ENCODE measurements around the gene HIRA.

Gene HIRA

GRCh38 chr22:19401483-19401882 lies 30.1 kb downstream of the HIRA start:
- Mint-ChIP-seq H3K36me3 (peaks cover 49 to 63% of the 10 kb centered on the region in 2 donors), H3K27me3 (no peaks in the 10 kb centered on the region), H3K9me3 (no peaks in the 10 kb centered on the region), H3K4me1 (peaks cover 8 to 19% of the 10 kb centered on the region in 2 donors), H3K27ac (no peak overlapping the region), H3K4me3 (no peak overlapping the region)
- DNase-seq (no peak), ATAC-seq (replicated peaks) (no peak)

DNA sequence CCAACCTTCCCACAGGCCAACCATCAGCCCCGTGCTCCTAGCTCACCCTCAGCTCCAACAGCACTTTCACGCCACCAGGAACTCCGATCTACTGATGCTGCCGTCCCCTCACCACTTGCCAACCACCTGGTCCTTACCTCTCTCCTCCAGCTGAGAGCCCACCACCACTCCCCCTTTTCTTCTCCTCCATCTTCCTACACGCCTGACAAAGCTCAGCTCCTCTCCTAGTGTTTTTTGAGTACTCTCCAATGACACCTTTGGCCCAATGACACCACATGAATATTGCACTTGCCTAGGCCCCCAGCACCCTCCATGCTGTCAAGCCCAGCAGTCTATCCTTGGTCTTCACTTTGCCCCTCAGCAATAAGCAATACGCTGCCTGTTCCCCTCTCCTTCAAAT lies 30.7 kb downstream of the HIRA start:
- H3K4me3 Mint-ChIP-seq: no peak overlapping the region
- no peaks in the 10 kb centered on the region for H3K9me3 Mint-ChIP-seq
- peaks cover 48 to 58% of the 10 kb centered on the region in 2 donors for H3K36me3 Mint-ChIP-seq
- ATAC-seq (replicated peaks): no peak
- peaks cover 8 to 19% of the 10 kb centered on the region in 2 donors for H3K4me1 Mint-ChIP-seq
- no peaks in the 10 kb centered on the region for H3K27me3 Mint-ChIP-seq
- DNase-seq: no peak
- no peak overlapping the region for H3K27ac Mint-ChIP-seq

DNA sequence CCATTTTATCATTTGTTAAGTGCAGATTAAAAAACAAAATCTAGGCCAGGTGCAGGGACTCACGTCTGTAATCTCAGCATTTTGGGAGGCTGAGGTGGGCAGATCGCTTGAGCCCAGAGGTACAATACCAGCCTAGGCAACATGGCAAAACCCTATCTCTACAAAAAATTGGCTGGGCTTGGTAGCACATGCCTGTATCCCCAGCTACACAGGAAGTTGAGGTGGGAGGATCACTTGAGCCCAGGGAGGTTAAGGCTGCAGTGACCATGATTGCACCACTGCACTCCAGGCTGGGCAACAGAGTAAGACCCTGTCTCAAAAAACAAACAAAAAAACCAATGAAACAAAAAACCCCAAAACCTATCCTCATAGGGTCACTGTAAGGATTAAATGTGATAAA lies 32.9 kb downstream of the HIRA start:
- no peaks in the 10 kb centered on the region for H3K9me3 Mint-ChIP-seq
- peaks cover 34 to 52% of the 10 kb centered on the region in 2 donors for H3K36me3 Mint-ChIP-seq

GRCh38 chr22:19398206-19398605 lies 33.3 kb downstream of the HIRA start:
- DNase-seq (no peak), ATAC-seq (replicated peaks) (no peak)
- Mint-ChIP-seq H3K27me3 (no peaks in the 10 kb centered on the region), H3K27ac (no peak overlapping the region), H3K36me3 (peaks cover 34 to 56% of the 10 kb centered on the region in 2 donors), H3K9me3 (no peaks in the 10 kb centered on the region), H3K4me3 (no peak overlapping the region), H3K4me1 (peaks cover 0 to 2% of the 10 kb centered on the region in 2 donors)

More for the DNA sequence above, 32.9 kb downstream of the HIRA start:
- Mint-ChIP-seq H3K27ac (no peak overlapping the region), H3K4me3 (no peak overlapping the region), H3K27me3 (no peaks in the 10 kb centered on the region), H3K4me1 (peaks cover 0 to 2% of the 10 kb centered on the region in 2 donors)
- DNase-seq (no peak), ATAC-seq (replicated peaks) (no peak)

DNA sequence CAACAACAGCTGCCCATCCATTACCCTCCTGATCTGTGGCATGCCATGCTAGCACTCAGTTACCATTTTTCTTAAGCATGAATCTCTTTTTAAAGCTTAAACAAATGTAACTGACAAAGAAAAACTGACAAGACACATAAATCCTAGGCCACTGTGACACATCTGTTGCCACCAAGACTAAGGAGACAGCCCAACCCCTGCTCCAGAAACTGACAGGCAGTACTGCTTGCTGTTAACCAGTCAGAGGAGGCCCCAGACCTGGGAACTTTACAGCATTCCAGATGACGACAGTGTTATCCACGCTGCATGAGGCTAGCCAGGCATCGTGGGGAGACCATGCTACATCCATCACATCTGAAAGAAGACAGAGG lies 33.8 kb downstream of the HIRA start:
- H3K36me3 Mint-ChIP-seq: peaks cover 37 to 58% of the 10 kb centered on the region in 2 donors
- no peak for ATAC-seq (replicated peaks)
- no peak overlapping the region for H3K4me3 Mint-ChIP-seq
- no peaks in the 10 kb centered on the region for H3K9me3 Mint-ChIP-seq
- no peak for DNase-seq
- no peaks in the 10 kb centered on the region for H3K27me3 Mint-ChIP-seq
- peaks cover 0 to 2% of the 10 kb centered on the region in 2 donors for H3K4me1 Mint-ChIP-seq
- no peak overlapping the region for H3K27ac Mint-ChIP-seq

DNA sequence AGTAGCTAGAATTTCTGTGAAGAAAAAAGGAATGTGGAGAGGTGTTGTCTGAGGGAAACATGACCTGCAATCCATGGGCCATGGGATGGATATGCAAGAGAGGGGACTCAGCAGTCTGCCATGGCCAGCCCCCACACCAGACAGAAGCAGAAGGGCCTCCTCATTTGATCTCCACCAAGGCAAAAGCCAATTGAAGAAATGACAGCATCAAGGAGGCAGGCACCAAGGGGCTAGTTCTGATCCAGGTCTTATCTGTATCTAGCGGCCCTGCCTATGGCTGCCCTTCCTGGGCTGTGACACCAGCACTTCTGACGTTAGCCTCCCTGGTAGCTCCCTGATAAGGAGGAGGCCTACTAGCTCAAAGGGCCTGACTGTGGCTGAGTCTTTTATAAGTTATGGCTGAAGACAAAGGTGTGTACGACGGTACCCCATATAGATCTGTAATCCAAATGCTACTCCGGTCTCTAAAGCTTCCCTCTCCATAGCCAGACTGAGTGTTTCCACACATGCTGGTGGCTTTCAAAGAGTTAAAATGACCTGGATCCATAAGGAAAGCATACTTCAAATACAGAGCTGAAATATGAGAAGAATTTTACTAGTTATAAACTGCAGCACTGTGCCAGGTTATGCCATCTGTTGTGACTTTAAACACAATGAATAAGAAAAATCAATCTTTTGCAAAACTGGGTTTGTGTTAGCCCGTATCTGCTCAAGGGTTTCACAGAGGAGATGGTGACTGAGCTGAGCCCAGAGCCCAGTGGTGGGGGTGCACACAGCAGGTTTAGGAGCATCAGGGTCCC lies 34.4 kb downstream of the HIRA start:
- Mint-ChIP-seq H3K9me3 (no peaks in the 10 kb centered on the region), H3K36me3 (peaks cover 39 to 60% of the 10 kb centered on the region in 2 donors), H3K27ac (no peak overlapping the region), H3K4me3 (no peak overlapping the region), H3K27me3 (no peaks in the 10 kb centered on the region), H3K4me1 (peaks cover 0 to 2% of the 10 kb centered on the region in 2 donors)
- DNase-seq: no peak
- no peak for ATAC-seq (replicated peaks)

GRCh38 chr22:19396561-19396933 lies 35.0 kb downstream of the HIRA start:
- no peaks in the 10 kb centered on the region for H3K9me3 Mint-ChIP-seq
- peaks cover 0 to 2% of the 10 kb centered on the region in 2 donors for H3K4me1 Mint-ChIP-seq
- no peak overlapping the region for H3K4me3 Mint-ChIP-seq
- H3K27me3 Mint-ChIP-seq: no peaks in the 10 kb centered on the region
- DNase-seq (no peak), ATAC-seq (replicated peaks) (no peak)
- H3K36me3 Mint-ChIP-seq: peaks cover 36 to 57% of the 10 kb centered on the region in 2 donors
- no peak overlapping the region for H3K27ac Mint-ChIP-seq

DNA sequence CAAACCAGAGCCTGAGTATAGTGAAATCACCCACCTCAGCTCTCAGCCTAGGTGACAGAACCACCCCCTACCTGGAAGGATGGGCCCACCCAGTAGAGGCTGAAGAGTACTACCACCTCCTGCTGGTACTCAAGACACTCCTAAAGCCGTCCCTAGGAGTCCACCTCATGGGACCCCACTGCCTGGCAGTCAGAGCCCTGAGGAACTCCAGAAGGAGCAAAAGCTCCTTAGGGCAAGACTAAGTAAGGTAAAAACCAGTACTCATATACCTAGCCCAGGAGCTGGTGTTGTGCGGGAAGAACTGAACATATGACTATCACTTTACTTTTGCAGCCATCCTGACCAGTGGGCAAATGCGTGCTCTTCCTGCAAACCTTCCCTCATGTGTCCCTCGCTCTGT lies 36.3 kb downstream of the HIRA start:
- H3K27me3 Mint-ChIP-seq: no peaks in the 10 kb centered on the region
- no peak for ATAC-seq (replicated peaks)

DNA sequence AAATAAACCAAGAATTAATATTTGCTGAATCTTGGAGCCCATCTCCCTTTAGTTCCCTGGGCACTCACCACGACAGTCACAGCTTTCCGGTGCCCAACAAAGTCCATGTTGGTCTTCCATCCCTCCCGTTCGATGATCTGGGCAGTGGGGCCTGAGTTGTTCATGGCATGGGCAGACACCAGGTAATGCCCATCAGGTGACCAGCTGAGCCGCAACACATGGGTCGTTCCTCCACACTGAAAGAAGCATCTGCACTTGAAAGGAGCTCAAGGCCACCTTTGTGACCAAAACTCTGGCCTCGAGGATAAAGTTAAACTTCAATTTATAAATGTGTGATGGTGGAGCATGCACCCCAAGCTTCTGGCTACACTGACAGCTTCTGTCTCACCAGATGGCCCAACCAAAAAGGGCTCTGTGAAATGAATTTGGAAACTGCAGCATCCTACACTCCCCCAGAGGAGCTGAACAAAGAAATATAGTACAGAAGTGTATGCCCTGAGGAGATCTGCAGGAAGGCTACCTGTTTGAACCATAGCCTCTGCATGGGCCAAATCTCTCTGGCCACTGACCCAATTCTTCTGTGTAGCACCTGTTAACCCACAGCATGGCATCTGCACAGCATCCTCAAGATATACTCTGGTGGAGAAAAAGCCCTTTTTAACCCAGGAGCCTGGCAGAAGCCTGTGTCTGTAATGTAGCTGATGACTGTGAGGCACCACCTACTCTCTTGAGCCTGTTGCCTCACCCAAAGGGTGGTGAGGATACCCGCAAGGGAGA lies 37.1 kb downstream of the HIRA start:
- no peak overlapping the region for H3K27ac Mint-ChIP-seq
- H3K36me3 Mint-ChIP-seq: peaks cover 33 to 47% of the 10 kb centered on the region in 2 donors
- ATAC-seq (replicated peaks): no peak
- no peaks in the 10 kb centered on the region for H3K27me3 Mint-ChIP-seq
- H3K4me3 Mint-ChIP-seq: no peak overlapping the region
- H3K9me3 Mint-ChIP-seq: no peaks in the 10 kb centered on the region
- peaks cover 0 to 2% of the 10 kb centered on the region in 2 donors for H3K4me1 Mint-ChIP-seq
- DNase-seq: no peak

More for the DNA sequence above, 36.3 kb downstream of the HIRA start:
- Mint-ChIP-seq H3K4me1 (peaks cover 0 to 2% of the 10 kb centered on the region in 2 donors), H3K27ac (no peak overlapping the region), H3K36me3 (peaks cover 32 to 49% of the 10 kb centered on the region in 2 donors), H3K9me3 (no peaks in the 10 kb centered on the region), H3K4me3 (no peak overlapping the region)
- DNase-seq: no peak

DNA sequence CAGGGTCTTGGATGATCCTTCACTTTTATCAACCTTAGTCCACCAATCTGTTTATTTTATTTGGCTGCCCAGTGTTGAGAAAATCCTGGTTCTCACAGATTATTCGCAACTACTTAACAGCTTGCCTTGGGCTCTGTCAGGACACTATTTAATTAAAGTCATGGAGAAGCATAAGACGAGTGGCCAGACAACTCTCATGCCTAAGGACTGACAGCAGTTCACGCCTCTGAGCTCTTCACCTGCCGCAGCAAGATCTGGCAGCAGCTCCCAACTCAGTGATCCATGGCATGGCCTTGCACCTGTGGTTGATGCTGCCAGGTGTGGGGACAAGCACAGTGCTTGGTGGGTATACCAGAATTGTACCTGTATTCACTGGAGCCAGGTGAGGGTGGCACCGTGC lies 37.8 kb downstream of the HIRA start:
- Mint-ChIP-seq H3K9me3 (no peaks in the 10 kb centered on the region), H3K27me3 (no peaks in the 10 kb centered on the region), H3K4me1 (peaks cover 0 to 2% of the 10 kb centered on the region in 2 donors), H3K27ac (no peak overlapping the region), H3K4me3 (no peak overlapping the region), H3K36me3 (peaks cover 30 to 46% of the 10 kb centered on the region in 2 donors)
- DNase-seq: no peak
- ATAC-seq (replicated peaks): no peak

GRCh38 chr22:19387575-19387974 lies 44.0 kb downstream of the HIRA start:
- Mint-ChIP-seq H3K9me3 (no peaks in the 10 kb centered on the region), H3K27ac (no peak overlapping the region), H3K27me3 (no peaks in the 10 kb centered on the region), H3K36me3 (peaks cover 36 to 49% of the 10 kb centered on the region in 2 donors), H3K4me3 (no peak overlapping the region), H3K4me1 (no peaks in the 10 kb centered on the region)
- no peak for DNase-seq
- no peak for ATAC-seq (replicated peaks)

GRCh38 chr22:19387038-19387437 lies 44.5 kb downstream of the HIRA start:
- ATAC-seq (replicated peaks) (no peak), DNase-seq (no peak)
- Mint-ChIP-seq H3K36me3 (peaks cover 39 to 54% of the 10 kb centered on the region in 2 donors), H3K9me3 (no peaks in the 10 kb centered on the region), H3K4me3 (no peak overlapping the region), H3K4me1 (no peaks in the 10 kb centered on the region), H3K27me3 (no peaks in the 10 kb centered on the region), H3K27ac (no peak overlapping the region)

GRCh38 chr22:19386248-19386647 lies 45.3 kb downstream of the HIRA start:
- H3K4me3 Mint-ChIP-seq: no peak overlapping the region
- H3K36me3 Mint-ChIP-seq: peaks cover 42 to 58% of the 10 kb centered on the region in 2 donors
- no peaks in the 10 kb centered on the region for H3K9me3 Mint-ChIP-seq
- no peaks in the 10 kb centered on the region for H3K27me3 Mint-ChIP-seq
- H3K27ac Mint-ChIP-seq: no peak overlapping the region
- no peaks in the 10 kb centered on the region for H3K4me1 Mint-ChIP-seq
- ATAC-seq (replicated peaks): no peak
- no peak for DNase-seq

- Mint-ChIP-seq H3K27me3 (no peaks in the 10 kb centered on the region), H3K9me3 (no peaks in the 10 kb centered on the region), H3K27ac (no peak overlapping the region), H3K4me1 (no peaks in the 10 kb centered on the region), H3K36me3 (peaks cover 37 to 56% of the 10 kb centered on the region in 2 donors), H3K4me3 (no peak overlapping the region)
- ATAC-seq (replicated peaks) (no peak), DNase-seq (no peak)
Measured at GRCh38 chr22:19385221-19385906, 46.2 kb downstream of the HIRA start.
